ENCODE results near the gene IZUMO1.

IZUMO1 gene

DNA sequence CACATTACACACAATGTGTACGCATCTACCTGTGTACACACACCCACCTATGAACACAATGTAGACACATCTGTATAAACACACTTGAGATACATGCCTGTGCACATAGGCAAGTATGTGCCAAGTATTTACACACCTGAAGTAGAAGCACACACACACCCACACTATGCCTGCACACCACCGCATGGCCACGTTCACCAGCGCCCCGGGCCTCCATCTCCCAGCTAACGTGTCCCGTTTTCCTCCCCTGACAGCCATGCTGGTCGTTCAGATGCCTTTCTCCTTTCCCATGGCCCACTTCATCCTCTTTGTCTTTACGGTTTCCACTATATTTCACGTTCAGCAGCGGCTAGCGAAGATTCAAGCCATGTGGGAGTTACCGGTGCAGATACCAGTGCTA, 44.0 kb downstream of the IZUMO1 start:
- DNase-seq = no peak

DNA sequence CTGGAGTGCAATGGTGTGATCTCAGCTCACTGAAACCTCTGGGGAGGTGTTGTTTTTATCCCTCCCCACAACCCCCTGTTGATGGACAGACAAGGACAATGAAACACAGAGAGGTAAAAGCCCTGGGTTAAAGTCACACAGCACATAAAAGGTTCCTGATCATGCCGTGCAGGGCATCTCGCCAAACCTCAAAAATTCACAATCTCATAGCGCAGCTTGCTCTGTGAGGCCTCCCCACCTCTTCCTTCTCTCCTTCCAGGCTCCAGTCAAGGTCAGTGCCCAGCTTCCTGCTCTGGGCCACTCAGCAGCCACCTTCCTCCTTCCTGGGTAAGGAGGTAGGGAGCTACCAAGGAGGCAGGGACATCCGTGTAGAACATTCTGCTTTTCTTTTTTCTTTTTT, 48.7 kb downstream of the IZUMO1 start:
- no peak overlapping the region for H4K8ac ChIP-seq (ENCODE audit: low read depth, low read length)
- WGBS (ENCODE audit: extremely low coverage, insufficient coverage, insufficient read length) = no CpG with 5 or more reads among the region's 4 CpGs
- H3K14ac ChIP-seq (ENCODE audit: low read length) = no peak overlapping the region
- H3K36me3 ChIP-seq (ENCODE audit: control insufficient read depth in 1 of 2, insufficient read depth in 2 of 2, low read length in 2 of 2) = peaks cover 0 to 3% of the 10 kb centered on the region in 2 experiments
- H3K18ac ChIP-seq (ENCODE audit: low read length) = no peak overlapping the region
- no peak overlapping the region for H2AFZ ChIP-seq (ENCODE audit: insufficient read depth, low read length, poor library complexity)
- no peak overlapping the region for H3K4ac ChIP-seq (ENCODE audit: low read depth, low read length)
- H4K91ac ChIP-seq (ENCODE audit: low read depth, low read length) = no peak overlapping the region
- no peaks in the 10 kb centered on the region for H3K9me3 ChIP-seq (ENCODE audit: insufficient read depth, low read depth, low read length)
- no peaks in the 10 kb centered on the region for H3K27me3 ChIP-seq (ENCODE audit: insufficient read depth, low read length)
- no peak overlapping the region for H3K23ac ChIP-seq (ENCODE audit: low read length)
- H2AK5ac ChIP-seq (ENCODE audit: low read length) = no peak overlapping the region
- no peak overlapping the region for H2BK120ac ChIP-seq (ENCODE audit: insufficient read depth, low read length, poor library complexity)
- H3K4me3 ChIP-seq (ENCODE audit: low read depth, low read length) = no peak overlapping the region
- no peaks in the 10 kb centered on the region for H3K79me1 ChIP-seq (ENCODE audit: low read length)
- H3K9ac ChIP-seq (ENCODE audit: low read length) = no peak overlapping the region
- no peak overlapping the region for H3K4me2 ChIP-seq (ENCODE audit: low read length)
- no peak for DNase-seq
- no peak overlapping the region for H2BK12ac ChIP-seq (ENCODE audit: low read length)
- no peak overlapping the region for H3K27ac ChIP-seq (ENCODE audit: low read depth, low read length)
- peaks cover 10 to 11% of the 10 kb centered on the region in 2 experiments for H3K4me1 ChIP-seq (ENCODE audit: control insufficient read depth in 1 of 2, insufficient read depth in 2 of 2, low read length in 2 of 2)
- no peak overlapping the region for H4K12ac ChIP-seq (ENCODE audit: low read depth, low read length)
- H2BK5ac ChIP-seq (ENCODE audit: low read depth, low read length, poor library complexity) = no peak overlapping the region
- H3K79me2 ChIP-seq (ENCODE audit: control insufficient read depth, insufficient read depth, low read length, poor library complexity) = no peaks in the 10 kb centered on the region

More for the DNA sequence above, 44.0 kb downstream of the IZUMO1 start:
- Histone ChIP-seq H3K79me1 (ENCODE audit: low read length) (no peaks in the 10 kb centered on the region), H2AK5ac (ENCODE audit: low read length) (no peak overlapping the region), H3K4me2 (ENCODE audit: low read length) (no peak overlapping the region), H2BK12ac (ENCODE audit: low read length) (no peak overlapping the region), H3K9me3 (ENCODE audit: insufficient read depth, low read depth, low read length) (peaks cover 3% of the 10 kb centered on the region), H3K23ac (ENCODE audit: low read length) (no peak overlapping the region), H3K79me2 (ENCODE audit: control insufficient read depth, insufficient read depth, low read length, poor library complexity) (no peaks in the 10 kb centered on the region), H2AFZ (ENCODE audit: insufficient read depth, low read length, poor library complexity) (no peak overlapping the region), H3K27me3 (ENCODE audit: insufficient read depth, low read length) (no peaks in the 10 kb centered on the region), H4K91ac (ENCODE audit: low read depth, low read length) (no peak overlapping the region), H3K36me3 (ENCODE audit: control insufficient read depth in 1 of 2, insufficient read depth in 2 of 2, low read length in 2 of 2) (peaks cover 0 to 3% of the 10 kb centered on the region in 2 experiments), H2BK5ac (ENCODE audit: low read depth, low read length, poor library complexity) (no peak overlapping the region), H3K9ac (ENCODE audit: low read length) (no peak overlapping the region), H3K4me3 (ENCODE audit: low read depth, low read length) (no peak overlapping the region), H4K12ac (ENCODE audit: low read depth, low read length) (no peak overlapping the region), H3K14ac (ENCODE audit: low read length) (no peak overlapping the region), H2BK120ac (ENCODE audit: insufficient read depth, low read length, poor library complexity) (no peak overlapping the region), H4K8ac (ENCODE audit: low read depth, low read length) (no peak overlapping the region), H3K4ac (ENCODE audit: low read depth, low read length) (no peak overlapping the region), H3K27ac (ENCODE audit: low read depth, low read length) (no peak overlapping the region), H3K4me1 (ENCODE audit: control insufficient read depth in 1 of 2, insufficient read depth in 2 of 2, low read length in 2 of 2) (no peaks in the 10 kb centered on the region), H3K18ac (ENCODE audit: low read length) (no peak overlapping the region)
- WGBS (ENCODE audit: extremely low coverage, insufficient coverage, insufficient read length) = no CpG with 5 or more reads among the region's 13 CpGs

DNA sequence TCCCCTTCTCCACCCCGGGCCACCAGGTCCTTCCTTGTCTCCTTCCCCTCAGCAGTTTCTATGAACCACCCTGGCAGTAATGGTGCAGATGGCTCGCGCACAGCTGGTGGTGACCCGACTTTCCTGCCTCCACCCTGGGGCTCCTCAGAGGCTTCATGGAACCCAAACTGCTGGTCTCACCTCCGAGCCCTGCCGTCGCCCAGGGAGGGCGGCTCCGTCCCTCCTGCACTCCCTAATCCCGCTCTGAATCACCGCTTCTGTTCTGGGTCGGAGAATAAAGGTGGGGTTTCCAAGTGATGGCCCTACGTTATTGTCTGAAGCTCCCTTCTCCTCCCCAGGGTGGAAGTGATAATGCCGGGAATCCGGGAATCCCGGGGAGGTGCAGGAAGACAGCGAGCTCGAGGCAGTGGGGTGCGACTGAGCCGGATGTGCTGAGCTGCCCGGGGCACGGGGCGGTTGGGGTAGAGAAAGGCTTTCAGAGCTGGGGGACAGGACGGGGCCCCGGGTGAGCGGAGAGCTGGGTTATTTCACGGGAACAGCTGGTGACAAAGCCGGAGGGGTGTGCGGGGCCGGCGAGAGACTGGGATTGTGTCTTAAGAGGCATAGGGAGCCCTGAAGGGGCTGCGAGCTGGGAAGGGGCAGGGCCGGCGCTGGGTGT, 50.2 kb downstream of the IZUMO1 start:
- no peak overlapping the region for H3K9ac ChIP-seq (ENCODE audit: low read length)

DNA sequence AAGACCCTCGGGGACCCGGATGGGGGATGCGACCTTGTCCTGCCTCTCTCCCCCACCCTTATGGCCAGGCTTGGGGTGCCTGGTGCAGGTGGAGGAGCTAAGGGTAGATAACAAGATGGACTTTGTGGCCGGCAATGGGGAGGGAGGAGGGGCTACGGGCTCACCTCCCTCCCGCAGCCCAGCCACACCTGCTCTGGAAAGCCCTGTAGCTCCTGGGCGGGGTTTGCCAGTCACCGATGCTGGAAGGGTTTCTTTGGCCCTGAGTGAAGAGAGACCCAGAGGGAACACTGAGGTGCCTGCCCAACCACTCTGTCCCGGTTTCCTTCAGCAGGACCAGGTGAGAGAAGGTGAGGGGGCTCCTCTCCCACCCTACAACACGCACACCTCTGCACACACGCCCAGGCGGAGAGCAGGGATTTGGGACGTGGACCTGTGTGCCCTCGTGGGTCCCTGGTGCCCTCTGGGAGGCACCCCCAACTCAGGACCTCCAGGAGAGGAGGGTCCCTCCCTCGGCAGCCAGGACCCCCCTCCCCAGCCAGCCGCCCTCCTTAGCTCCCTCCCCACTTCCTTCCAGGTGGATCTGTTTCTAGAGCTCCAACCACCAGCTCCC, 50.9 kb downstream of the IZUMO1 start, which contains the start of gene FUT2:
Gene FUT2, plus strand, starts transcription at position 229 of the 610 bp plus-strand sequence. CDS start 6,986 bp downstream, outside the sequence.
- Histone ChIP-seq H3K79me2 (ENCODE audit: control insufficient read depth, insufficient read depth, low read length, poor library complexity) (no peaks in the 10 kb centered on the region), H4K91ac (ENCODE audit: low read depth, low read length) (no peak within 1 kb of the TSS), H3K18ac (ENCODE audit: low read length) (no peak within 1 kb of the TSS), H2BK5ac (ENCODE audit: low read depth, low read length, poor library complexity) (no peak within 1 kb of the TSS), H3K9me3 (ENCODE audit: insufficient read depth, low read depth, low read length) (no peaks in the 10 kb centered on the region), H3K4me3 (ENCODE audit: low read depth, low read length) (peak within 1 kb of the TSS; percentile 13), H3K9ac (ENCODE audit: low read length) (no peak within 1 kb of the TSS), H2AK5ac (ENCODE audit: low read length) (no peak within 1 kb of the TSS), H3K4ac (ENCODE audit: low read depth, low read length) (no peak within 1 kb of the TSS), H3K23ac (ENCODE audit: low read length) (no peak within 1 kb of the TSS), H3K36me3 (ENCODE audit: control insufficient read depth in 1 of 2, insufficient read depth in 2 of 2, low read length in 2 of 2) (no peaks in the 10 kb centered on the region), H3K27me3 (ENCODE audit: insufficient read depth, low read length) (no peaks in the 10 kb centered on the region), H2BK120ac (ENCODE audit: insufficient read depth, low read length, poor library complexity) (no peak within 1 kb of the TSS), H3K4me2 (ENCODE audit: low read length) (peak within 1 kb of the TSS; percentile 62), H2AFZ (ENCODE audit: insufficient read depth, low read length, poor library complexity) (peak within 1 kb of the TSS; percentile 25), H3K79me1 (ENCODE audit: low read length) (no peaks in the 10 kb centered on the region), H2BK12ac (ENCODE audit: low read length) (no peak within 1 kb of the TSS), H3K27ac (ENCODE audit: low read depth, low read length) (no peak within 1 kb of the TSS), H4K12ac (ENCODE audit: low read depth, low read length) (peak within 1 kb of the TSS; percentile 72), H3K14ac (ENCODE audit: low read length) (no peak within 1 kb of the TSS), H4K8ac (ENCODE audit: low read depth, low read length) (peak within 1 kb of the TSS; percentile 16), H3K4me1 (ENCODE audit: control insufficient read depth in 1 of 2, insufficient read depth in 2 of 2, low read length in 2 of 2) (peaks cover 10 to 11% of the 10 kb centered on the region in 2 experiments)
- DNase-seq = peak in 1 of 2 donors; percentile 49
- WGBS (ENCODE audit: extremely low coverage, insufficient coverage, insufficient read length) = no CpG with 5 or more reads among the region's 16 CpGs

More for the DNA sequence above, 50.2 kb downstream of the IZUMO1 start:
- H3K14ac ChIP-seq (ENCODE audit: low read length) = no peak overlapping the region
- H3K27me3 ChIP-seq (ENCODE audit: insufficient read depth, low read length) = no peaks in the 10 kb centered on the region
- H3K4ac ChIP-seq (ENCODE audit: low read depth, low read length) = no peak overlapping the region
- no peak overlapping the region for H3K23ac ChIP-seq (ENCODE audit: low read length)
- H3K18ac ChIP-seq (ENCODE audit: low read length) = no peak overlapping the region
- H4K91ac ChIP-seq (ENCODE audit: low read depth, low read length) = no peak overlapping the region
- H3K27ac ChIP-seq (ENCODE audit: low read depth, low read length) = no peak overlapping the region
- peak overlapping the region; percentile 72 for H4K12ac ChIP-seq (ENCODE audit: low read depth, low read length)
- H3K4me1 ChIP-seq (ENCODE audit: control insufficient read depth in 1 of 2, insufficient read depth in 2 of 2, low read length in 2 of 2) = peaks cover 10 to 11% of the 10 kb centered on the region in 2 experiments
- H3K79me2 ChIP-seq (ENCODE audit: control insufficient read depth, insufficient read depth, low read length, poor library complexity) = no peaks in the 10 kb centered on the region
- H3K4me2 ChIP-seq (ENCODE audit: low read length) = peak overlapping the region; percentile 62
- peak overlapping the region; percentile 13 for H3K4me3 ChIP-seq (ENCODE audit: low read depth, low read length)
- WGBS (ENCODE audit: extremely low coverage, insufficient coverage, insufficient read length) = no CpG with 5 or more reads among the region's 34 CpGs
- no peaks in the 10 kb centered on the region for H3K9me3 ChIP-seq (ENCODE audit: insufficient read depth, low read depth, low read length)
- no peak overlapping the region for H2BK5ac ChIP-seq (ENCODE audit: low read depth, low read length, poor library complexity)
- no peak overlapping the region for H2BK12ac ChIP-seq (ENCODE audit: low read length)
- no peak for DNase-seq
- H2AFZ ChIP-seq (ENCODE audit: insufficient read depth, low read length, poor library complexity) = peak overlapping the region; percentile 25
- no peak overlapping the region for H2AK5ac ChIP-seq (ENCODE audit: low read length)
- H3K36me3 ChIP-seq (ENCODE audit: control insufficient read depth in 1 of 2, insufficient read depth in 2 of 2, low read length in 2 of 2) = no peaks in the 10 kb centered on the region
- peak overlapping the region; percentile 16 for H4K8ac ChIP-seq (ENCODE audit: low read depth, low read length)
- H2BK120ac ChIP-seq (ENCODE audit: insufficient read depth, low read length, poor library complexity) = no peak overlapping the region
- H3K79me1 ChIP-seq (ENCODE audit: low read length) = no peaks in the 10 kb centered on the region

All from trophoblast cell (in vitro differentiated cells and primary cell).